NCI-H128 (cell line): Measurements from ENCODE around the gene KRTAP9-8.
"Not testable (repeated sequence)": the region's sequence is repeated elsewhere in the genome, so short reads cannot be mapped to it uniquely, and the experiment has no call there.

ENCODE experiments used
- DNase-seq: peaks from one replicate; lab custom pipeline; 2025; ENCODE audit not compliant: unreplicated experiment; lab: John Stamatoyannopoulos, UW

The KRTAP9-8 gene

DNA sequence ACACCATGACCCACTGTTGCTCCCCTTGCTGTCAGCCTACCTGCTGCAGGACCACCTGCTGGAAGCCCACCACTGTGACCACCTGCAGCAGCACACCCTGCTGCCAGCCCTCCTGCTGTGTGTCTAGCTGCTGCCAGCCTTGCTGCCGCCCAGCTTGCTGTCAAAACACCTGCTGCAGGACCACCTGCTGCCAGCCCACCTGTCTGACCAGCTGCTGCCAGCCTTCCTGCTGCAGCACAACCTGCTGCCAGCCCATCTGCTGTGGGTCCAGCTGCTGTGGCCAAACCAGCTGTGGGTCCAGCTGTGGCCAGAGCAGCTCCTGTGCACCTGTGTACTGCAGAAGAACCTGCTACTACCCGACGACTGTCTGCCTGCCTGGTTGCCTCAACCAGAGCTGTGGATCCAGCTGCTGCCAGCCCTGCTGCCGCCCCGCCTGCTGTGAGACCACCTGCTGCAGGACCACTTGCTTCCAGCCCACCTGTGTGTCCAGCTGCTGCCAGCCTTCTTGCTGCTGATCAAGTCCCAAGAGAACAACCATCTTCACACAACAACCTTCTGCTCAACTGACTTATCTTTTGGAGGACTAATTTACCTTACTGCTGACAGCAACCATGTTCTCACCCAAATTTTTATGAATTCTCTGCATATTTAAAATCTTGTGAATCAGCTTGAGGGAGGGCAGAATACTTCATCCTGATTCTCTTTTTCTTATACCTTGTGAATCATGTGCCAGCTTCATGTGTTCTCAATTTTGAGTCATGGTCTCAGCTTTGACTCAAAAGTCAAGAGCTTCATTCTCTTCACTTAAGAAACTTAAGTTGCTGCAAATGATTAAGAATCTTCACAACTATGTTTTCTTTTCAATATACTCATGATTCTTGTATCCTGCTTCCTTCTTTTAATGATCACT is 17.8 kb downstream of the KRTAP9-8 start, which contains the start of gene KRTAP9-9:
Gene KRTAP9-9 (plus strand): TSS at position 4 of the 910 bp plus-strand sequence.
- not testable (repeated sequence) for DNase-seq

DNA sequence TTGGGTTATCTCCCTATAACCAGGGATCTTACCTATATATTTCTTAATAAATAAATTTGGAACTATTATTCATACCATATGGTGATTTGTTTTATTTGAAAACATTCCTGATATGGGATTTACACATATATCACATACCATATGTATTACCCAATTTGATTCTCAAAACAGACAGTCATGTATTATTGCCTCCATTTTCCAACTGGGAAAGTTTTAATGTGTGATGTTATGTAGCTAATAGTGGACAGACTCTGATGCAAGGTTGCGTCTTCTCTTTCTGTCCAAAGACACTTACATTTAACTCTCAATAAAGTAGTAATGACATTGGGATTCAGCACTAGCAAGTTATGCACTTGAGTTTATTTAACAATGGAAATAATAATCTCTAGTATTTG is 18.5 kb downstream of the KRTAP9-8 start:
- DNase-seq, result no peak

DNA sequence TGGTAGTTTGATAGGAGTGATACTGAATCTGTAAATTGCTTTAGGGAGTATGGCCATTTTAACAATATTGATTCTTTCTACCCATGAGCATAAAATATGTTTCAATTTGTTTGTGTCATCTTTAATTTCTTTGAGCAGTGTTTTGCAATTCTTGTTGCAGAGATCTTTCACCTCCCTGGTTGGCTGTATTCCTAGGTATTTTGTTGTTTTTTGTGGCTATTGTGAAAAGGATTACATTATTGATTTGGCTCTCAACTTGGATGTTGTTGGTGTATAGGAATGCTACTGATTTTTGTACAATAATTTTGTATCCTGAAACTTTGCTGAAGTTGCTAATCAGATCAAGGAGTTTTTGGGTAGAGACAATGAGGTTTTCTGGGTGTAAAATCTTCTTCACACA is 20.6 kb downstream of the KRTAP9-8 start:
- no peak for DNase-seq

DNA sequence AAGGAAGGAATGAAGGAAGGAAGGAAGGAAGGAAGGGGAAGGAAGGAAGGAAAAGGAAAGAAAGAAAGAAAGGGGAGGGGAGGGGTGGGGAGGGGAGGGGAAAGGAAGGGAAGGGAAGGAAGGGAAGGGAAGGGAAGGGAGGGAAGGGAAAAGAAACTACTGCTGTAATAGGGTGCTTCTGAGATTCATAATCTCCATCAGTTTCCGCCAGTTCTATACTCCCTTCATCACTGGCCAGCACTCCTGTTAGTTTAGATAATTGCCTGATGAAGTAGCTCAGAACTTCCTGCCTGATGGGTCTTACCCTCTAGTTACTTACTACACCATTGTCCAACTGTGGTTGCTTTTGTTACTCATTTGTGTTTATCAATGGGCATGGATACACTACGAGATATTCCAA is 25.4 kb downstream of the KRTAP9-8 start:
- no peak for DNase-seq

DNA sequence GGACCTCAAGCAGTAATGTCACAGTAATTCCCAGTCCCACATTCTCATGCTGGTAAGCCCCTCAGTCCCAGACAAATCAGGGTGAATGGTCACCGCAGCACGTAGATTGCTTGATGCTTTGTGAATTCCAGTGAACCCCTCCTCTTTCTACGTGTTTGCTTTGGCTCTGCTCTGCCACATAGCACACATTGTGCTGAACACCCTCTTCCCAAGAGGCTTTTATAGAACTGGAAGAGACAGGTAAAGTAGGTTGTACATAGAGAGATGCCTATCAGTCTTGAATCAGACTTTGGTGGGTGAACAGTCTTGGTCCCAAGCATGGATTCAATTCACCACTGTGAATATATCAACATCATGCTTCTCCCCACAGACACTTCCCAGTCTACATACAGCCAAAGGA is 26.8 kb downstream of the KRTAP9-8 start:
- DNase-seq, result no peak

DNA sequence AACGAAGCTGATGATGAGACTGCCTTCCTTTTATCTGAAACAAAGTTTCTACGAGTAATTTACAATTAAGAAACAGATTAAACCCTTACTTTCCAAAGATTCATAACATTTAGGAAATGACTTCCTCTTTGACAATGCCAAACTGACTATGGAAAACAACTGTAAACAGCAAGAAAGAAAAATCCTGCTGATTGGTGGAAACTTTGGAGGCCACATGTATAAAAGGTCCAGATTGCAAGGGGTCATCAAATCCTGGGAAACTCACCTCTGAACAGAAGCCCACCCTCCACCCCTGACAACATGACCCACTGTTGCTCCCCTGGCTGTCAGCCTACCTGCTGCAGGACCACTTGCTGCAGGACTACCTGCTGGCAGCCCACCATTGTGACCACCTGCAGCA is 27.3 kb downstream of the KRTAP9-8 start, which contains the start of gene KRTAP9-6:
Gene KRTAP9-6 (plus strand): TSS at position 301 of the 400 bp plus-strand sequence. CDS start 0 bp downstream, at position 301.
- no peak for DNase-seq

DNA sequence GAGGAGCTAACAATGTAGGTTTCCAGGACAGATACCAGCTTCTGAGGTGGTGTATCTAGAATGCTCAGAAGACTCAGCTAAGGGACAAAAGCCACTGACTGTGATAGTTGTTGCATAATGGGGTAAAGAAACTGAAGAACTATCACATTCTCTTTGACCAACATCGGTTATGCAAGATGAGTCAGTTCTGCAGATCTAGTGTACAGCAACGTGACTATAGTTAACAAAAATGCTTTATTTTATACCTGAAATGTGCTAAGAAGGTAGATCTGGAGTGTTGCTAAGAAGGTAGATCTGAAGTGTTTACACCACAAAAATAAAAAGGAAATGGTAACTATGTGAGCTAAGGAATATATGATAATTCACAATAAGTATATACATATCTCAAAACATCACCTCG is 29.9 kb downstream of the KRTAP9-8 start:
- no peak for DNase-seq

DNA sequence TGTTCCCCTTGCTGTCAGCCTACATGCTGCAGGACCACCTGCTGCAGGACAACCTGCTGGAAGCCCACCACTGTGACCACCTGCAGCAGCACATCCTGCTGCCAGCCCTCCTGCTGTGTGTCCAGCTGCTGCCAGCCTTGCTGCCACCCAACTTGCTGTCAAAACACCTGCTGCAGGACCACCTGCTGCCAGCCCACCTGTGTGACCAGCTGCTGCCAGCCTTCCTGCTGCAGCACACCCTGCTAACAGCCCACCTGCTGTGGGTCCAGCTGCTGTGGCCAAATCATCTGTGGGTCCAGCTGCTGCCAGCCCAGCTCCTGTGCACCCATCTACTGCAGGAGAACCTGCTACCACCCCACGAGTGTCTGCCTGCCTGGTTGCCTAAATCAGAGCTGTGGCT is 33.5 kb downstream of the KRTAP9-8 start:
- not testable (repeated sequence) for DNase-seq

DNA sequence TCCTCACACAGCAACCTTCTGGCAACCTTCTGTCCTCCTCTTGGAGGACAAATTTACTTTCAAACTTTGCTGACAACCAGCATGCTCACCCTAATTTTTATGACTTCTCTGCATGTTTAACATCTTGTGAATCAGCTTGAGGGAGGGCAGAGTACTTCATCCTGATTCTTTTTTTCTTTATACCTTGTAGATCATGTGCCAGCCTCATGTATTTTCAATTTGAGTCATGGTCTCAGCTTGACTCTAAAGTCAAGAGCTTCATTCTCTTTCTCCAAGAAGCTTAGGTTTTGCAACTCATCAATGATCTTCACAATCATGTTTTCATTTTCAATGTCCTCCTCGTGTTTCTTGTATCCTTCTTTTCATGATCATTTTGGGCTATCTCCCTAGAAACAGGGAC is 34.1 kb downstream of the KRTAP9-8 start:
- no peak for DNase-seq

DNA sequence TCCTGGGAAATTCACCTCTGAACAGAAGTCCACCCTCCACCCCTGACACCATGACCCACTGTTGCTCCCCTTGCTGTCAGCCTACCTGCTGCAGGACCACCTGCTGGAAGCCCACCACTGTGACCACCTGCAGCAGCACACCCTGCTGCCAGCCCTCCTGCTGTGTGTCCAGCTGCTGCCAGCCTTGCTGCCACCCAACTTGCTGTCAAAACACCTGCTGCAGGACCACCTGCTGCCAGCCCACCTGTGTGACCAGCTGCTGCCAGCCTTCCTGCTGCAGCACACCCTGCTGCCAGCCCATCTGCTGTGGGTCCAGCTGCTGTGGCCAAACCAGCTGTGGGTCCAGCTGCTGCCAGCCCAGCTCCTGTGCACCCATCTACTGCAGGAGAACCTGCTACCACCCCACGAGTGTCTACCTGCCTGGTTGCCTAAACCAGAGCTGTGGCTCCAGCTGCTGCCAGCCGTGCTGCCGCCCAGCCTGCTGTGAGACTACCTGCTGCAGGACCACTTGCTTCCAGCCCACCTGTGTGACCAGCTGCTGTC is 37.9 kb downstream of the KRTAP9-8 start, which contains the start of gene KRTAP9-7:
Gene KRTAP9-7 (plus strand): TSS at position 51 of the 543 bp plus-strand sequence. CDS start 0 bp downstream, at position 51.
- DNase-seq, result not testable (repeated sequence)

DNA sequence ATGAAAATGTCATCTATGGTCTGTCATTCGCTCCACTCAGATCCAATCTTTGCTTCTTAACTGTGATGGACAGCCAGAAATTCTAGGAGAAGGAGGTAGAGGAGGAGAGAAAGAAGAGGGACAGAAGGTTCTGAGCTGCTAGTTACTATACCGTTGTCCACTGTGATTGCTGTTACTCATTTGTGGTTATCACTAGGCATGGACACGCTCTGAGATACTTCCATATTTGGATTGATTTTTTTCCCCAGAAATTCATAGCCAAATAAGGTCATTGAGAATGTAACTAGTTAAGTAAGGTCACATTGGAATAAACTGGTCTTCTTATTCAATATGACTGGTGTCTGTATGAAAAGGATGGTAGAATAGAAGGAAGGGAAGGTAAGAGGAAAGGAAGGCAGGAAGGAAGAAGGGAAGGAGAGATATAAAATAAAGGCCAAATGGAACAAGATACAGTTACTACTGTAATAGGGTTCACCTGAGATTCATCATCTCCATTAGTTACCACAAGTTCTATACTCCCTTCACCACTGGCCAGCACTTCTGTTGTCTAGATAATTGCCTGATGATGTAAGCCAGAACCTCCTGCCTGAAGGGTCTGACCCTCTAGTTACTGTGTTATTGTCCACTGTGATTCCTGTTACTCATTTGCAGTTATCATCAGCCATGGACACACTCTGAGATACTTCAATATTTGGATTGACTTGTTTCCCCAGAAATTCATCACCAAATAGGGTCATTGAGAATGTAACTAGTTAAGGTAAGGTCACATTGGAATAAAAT is 40.6 kb downstream of the KRTAP9-8 start:
- no peak for DNase-seq

DNA sequence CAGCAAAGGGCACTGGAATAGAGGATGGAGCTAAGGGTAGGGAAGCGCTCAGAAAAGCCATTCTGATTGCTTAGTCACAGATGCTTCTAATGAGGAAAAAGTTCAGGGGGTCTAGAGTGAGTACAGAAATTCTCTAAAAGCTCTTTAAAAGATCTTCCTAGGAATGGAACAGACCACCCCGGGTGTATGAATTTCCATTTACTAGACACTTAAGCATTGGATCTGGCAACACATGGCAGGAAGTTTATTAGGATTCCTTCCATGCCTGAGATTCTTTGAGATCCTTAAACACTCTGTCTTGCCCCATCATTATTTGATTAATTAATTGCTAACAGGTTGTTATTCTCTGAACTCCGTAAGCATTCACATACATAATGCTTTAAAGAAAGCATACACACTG is 46.2 kb downstream of the KRTAP9-8 start:
- no peak for DNase-seq

DNA sequence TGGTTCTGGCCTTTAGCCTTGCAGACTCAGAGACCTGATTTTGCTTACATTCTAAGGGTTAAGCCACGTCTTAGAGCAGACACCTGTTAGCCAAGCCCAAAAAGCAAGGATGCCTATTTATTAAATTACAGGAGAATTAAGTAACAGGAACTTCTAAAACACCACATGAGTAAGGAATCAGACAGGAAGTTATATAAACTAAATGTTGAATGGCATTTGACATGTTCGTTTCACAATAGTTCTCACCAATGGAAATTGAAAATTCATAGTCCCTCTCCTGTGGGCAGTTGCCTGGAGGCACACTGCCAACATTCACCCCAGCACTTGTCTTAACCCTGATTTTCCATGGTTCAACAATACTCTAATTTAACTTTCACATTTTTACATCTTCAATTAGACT is 46.7 kb downstream of the KRTAP9-8 start:
- DNase-seq, result no peak

DNA sequence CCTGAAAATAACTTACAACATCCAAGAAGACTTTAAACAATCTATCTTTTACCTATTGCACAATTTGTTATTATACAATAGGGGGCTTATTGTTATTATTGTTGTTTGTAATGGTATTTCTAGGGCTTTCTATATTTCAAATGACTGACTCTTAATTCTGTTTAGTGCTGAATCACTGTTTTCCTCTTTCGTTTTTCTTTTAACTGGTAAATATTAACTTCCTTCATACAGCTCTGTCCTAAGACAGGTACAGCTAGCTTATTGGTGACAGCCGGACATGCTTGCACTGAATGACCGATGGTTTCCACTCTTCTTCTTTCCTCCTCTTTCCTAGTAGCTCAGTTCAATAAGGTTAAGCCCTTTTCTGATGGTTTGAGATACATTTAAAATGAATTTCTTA is 49.3 kb downstream of the KRTAP9-8 start:
- DNase-seq, result no peak
